Urothelium cell line (cell line): ENCODE data around the gene S100A13.
"Not testable (repeated sequence)": the region's sequence is repeated elsewhere in the genome, so short reads cannot be mapped to it uniquely, and the experiment has no call there.

ENCODE experiments used
- DNase-seq: peaks from one replicate; pipeline ENCODE4 v3.0.0; 2011; ENCODE audit warnings: low spot score, mixed read lengths
- FAIRE-seq: peaks from 2 replicates; lab custom pipeline; 2011; peaks lifted over from hg19 to GRCh38; lab: Jason Lieb, UNC

The S100A13 gene

DNA sequence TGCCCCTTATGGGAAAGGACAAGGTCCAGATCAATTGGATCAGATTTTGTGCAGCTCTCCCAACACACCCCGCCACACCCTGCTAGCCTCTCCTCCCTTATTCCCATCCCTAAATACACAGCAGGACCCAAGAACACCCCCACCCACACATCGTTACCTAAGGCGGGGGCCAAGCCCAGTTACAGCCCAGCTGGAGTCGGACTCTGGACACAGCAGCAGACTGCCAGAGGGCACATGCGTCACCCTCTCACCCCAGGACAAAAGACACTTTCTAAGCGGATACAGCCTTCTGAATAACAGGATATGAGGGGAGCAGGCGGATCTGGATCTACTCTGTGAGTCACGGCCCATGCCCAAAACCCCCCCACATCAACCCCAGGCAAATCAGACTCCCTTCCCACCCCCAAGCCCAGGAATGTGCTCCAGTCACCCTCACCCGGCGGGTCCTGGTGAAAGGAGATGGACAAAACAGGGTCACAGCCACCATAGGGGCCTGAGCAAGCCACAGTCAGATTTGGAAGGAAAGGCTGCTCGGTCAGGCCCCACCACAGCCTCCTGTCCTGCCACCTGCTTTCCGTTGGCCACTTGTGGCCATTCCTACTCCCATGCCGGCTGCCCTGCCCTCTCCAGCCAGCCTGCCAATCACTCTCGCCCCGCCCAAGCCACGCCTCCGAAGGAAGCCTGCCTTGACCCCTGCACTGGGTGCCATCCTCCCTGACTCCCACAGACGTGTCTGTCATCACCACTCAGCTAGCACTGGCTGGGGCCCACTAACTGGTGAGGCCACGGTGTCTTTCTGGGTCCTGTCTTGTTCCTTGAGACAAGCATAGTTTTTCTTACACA, 18.3 kb downstream of the S100A13 start:
- FAIRE-seq (peak; percentile 68), DNase-seq (peak; percentile 93)

DNA sequence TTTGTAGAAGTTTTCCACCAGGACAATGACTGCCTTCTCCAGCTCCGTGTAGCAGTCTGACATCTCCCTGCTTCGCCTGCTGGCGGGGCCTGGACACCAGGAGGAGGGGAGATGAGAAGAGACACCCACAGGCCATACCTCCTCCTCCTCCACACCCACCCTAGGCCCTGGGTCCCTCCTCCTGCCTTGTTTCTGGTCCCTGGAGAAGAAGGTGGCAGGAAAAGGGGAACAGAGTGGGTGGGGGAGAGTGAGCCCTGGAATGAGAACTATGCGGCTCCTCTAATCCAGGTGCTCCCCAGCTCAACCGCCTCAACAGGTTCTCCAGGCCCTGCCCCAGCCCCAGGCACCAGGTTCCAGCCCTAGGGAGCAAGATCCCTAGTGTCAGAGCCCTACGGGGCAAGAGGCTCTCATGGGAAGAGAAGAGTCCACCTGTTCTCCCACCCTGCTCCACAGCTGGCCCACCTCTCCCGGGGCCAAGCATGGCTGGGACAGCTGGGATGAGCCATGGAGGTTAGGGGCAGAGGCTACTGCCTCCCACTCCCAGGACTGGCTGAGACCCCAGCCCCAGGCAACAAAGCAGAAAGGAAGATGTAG, 19.1 kb downstream of the S100A13 start:
- DNase-seq (peak; percentile 61), FAIRE-seq (no peak)

DNA sequence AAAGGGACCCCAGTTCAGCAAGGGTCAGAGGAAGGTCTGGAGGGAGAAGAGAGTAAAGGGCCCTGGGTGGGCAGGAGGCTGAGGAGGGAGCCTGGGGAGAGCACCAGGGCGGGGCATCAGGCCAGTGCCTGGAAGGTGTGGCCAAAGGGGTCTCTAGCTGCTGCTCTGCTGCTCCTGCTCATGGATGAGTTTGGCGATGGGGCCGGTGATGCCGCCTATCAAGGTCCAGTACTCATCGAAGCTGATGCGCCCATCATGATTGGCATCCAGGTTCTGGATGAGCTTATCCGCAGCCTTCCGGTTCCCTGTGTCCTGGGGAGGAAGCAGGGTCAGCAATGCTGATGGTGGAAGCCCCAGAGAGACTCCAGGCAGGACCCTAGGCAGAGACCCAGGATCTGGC, 19.9 kb downstream of the S100A13 start:
- DNase-seq: peak; percentile 3
- FAIRE-seq: no peak

DNA sequence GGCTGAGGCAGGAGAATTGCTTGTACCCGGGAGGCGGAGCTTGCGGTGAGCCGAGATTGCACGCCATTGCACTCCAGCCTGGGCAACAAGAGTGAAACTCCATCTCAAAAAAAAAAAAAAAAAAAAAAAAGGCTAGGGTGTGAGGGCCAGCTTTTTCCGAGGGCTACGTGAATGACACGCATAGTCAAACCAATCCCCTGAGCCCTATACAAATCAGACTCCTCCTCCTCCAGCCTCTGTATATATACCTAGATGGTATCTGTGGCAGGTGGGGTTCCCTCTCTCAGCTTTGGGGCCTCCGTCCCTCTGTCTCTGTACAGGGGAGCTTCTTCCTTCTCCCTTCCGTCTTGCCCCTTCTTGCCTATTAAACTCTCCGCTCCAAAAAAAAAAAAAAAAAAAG, 21.1 kb downstream of the S100A13 start:
- DNase-seq (no peak), FAIRE-seq (no peak)

DNA sequence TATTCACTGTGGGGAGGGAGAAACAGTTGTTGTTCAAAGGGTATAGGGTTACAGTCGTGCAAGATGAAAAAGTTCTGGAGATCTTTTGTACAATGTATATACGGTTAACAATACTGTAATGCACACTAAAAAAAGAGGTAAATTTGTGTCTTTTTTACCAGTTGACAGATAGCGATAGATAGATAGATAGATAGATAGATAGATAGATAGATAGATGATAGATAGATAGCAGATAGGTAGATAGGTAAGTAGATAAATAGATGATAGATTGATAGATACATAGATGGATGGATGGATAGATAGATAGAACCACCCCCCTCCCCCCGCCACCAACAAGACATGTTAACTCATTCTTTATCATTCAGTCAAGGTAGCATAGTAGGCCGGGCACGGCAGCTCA, 24.6 kb downstream of the S100A13 start:
- no peak for FAIRE-seq

DNA sequence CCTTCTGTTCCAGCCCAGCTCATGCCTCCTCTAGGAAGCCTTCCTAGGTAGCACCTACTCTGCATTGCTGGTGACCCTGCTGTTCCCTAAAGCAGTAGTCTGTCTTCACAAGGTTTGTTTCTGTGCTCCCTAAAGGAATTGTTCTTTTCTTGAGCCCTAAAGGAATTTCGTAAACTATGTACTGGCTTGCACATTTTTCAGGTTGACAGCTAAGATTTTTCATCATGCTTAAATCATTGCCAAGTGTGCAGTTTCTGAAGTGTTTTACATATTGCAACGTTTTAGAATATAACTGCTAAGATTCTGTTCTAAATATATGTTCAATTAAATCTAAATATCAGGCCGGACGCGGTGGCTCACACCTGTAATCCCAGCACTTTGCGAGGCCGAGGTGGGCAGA, 27.5 kb downstream of the S100A13 start:
- no peak for FAIRE-seq
- DNase-seq: no peak

More for the DNA sequence above, 24.6 kb downstream of the S100A13 start:
- DNase-seq: no peak

DNA sequence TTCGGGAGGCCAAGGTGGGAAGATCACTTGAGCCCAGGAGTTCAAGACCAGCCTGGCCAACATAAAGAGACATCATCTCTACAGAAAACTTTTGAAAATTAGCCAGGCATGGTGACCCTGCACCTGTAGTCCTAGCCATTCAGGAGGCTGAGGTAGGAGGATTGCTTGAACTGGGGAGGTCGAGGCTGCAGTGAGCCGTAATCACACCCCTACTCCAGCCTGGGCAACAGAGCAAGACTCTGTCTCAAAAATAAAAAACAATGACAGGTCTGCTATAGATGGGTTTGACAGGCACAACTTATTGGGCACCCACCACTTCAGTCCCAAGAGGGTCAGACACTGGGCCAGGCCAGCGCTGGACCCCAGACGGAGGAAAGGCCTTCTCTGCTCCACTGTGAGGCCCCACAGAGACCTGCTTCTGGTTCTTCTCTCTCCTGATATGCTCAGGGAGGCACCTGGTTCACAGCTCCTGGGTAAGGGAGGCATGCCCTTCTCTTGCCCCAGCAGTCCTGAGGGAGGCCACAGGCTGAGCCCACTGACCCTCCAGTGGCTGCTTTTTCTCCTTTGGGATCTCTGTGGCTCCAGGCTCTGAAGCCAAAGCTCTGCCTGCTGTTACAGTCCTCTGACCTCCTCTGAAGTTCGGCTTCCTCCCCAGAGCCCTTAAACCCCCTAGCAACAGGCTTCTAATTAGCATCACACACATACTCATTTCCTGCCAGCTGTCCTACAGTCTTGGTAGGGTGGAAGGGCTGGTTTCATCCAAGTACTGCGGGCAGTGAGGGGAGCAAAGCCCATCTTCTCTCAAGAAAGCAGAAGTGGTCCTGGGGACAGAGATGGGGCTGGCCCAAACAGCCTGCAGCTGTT, 28.8 kb downstream of the S100A13 start:
- FAIRE-seq (no peak), DNase-seq (no peak)

DNA sequence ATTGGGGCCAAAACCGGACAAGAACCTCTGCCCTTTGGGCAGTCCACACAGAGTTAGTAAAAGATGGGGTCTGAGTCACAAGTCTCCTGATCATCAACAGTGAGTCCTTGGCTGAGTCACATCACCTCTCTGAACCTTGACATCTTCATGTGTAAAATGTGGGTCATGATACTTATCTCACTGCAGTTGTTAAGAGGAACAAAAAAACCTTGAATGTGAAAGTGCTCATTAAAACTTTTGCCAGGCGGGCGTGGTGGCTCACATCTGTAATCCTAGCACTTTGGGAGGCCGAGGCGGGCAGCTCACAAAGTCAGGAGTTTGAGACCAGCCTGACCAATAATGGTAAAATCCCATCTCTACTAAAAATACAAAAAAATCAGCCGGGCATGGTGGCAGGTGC, 30.1 kb downstream of the S100A13 start:
- FAIRE-seq: no peak
- DNase-seq: no peak

DNA sequence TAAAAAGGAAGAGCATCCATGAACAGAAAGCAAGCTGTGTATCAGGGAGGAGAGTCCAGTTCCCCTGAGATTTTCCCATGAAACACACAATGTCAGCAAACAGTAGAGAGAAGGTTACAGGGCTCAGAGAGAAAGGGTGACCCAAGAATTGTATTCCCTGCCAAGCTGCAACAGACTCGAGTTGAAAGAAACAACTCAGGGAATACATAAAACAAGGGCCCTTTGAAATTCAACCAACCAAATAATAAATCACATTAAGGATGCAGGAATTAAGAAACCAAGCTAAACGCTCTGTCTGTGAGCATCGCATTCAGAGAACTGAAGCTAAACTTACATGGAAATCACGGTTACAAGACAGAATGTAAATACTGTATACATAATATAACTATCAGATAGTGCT, 34.6 kb downstream of the S100A13 start:
- no peak for FAIRE-seq
- DNase-seq: no peak

DNA sequence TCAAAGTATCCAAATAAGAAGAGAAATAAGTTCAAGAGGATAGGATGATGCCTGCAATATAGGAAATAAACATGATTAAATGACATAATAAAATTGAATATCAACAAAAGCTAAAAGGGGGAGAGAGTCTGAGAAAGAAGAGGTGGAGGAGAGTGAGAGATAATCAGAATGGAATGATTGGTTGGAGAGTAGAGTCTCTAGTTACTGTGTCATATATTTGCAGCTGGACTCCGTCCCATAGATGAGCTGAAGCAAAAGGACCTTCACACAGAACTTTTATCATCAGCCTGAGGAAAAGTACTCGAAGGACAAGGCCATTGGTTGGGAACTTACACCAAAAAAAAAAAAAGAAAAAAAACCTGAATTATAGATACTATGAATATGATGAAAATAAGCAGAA, 38.8 kb downstream of the S100A13 start:
- FAIRE-seq: no peak
- no peak for DNase-seq

DNA sequence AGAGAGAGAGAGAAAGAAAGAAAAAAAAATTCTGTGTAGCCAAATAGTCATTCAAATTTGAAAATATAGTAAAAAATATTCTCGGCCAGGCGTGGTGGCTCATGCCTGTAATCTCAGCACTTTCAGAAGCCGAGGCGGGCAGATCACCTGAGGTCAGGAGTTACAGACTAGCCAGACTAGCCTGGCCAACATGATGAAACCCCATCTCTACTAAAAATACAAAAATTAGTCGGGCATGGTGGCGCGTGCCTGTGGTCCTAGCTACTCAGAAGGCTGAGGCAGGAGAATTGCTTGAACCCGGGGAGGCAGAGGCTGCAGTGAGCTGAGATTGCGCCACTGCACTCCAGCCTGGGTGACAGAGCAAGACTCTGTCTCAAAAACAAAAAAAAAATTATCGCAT, 39.3 kb downstream of the S100A13 start:
- not testable (repeated sequence) for FAIRE-seq, DNase-seq

DNA sequence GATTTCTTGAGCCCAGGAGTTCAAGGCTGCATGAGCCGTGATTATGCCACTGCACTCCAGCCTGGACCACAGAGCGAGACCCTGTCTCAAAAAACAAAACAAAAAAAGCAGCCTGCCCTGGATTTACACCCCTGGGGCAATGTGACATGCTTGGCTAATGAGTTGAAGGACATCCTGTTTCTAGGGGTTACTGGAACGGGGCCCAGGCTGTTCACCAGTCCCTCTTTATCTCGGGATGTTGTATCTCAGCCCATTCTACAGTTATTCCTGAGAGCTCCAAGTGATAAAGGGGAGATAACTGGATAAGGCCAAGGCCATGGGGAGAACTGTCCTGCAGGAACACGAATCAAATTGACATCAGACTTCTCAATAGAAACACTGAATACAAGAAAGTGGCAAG, 40.0 kb downstream of the S100A13 start:
- FAIRE-seq: no peak
- DNase-seq: no peak

DNA sequence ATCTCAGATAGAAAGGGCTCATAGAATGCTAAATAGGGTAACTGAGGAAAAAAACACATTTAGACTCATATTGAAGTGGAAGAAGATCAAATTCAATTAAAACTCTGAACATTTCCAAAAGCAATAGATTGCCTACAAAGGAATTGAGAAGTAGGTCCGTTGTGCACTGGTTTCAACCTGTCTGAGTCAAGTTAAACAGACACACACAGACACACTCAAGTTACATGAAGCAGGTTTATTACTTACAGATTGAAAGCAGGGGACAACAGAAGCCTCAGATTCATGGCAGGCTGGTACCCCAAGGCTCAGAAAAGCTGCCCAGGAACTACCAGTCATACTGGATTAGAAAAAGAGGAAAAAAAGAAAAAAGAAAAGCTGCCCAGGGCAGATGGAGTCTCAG, 41.0 kb downstream of the S100A13 start:
- DNase-seq: no peak
- no peak for FAIRE-seq

DNA sequence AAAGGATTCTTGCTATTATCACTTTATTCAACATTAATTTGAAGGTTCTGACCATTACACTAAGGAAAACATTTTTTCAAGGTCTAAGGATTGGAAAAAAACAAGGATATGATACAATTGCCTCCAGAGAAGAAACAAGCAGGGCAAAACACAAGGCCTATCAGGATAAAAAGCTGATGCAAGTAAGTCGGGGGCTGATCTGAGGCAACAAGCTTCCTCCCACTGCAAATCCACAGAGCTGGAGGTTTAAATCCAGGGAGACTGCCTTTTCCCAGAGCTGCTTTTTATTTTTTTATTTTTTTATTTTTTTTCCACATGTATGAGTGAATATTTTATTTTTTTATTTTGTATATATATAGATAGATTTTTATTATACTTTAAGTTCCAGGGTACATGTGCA, 42.3 kb downstream of the S100A13 start:
- no peak for DNase-seq
- no peak for FAIRE-seq

DNA sequence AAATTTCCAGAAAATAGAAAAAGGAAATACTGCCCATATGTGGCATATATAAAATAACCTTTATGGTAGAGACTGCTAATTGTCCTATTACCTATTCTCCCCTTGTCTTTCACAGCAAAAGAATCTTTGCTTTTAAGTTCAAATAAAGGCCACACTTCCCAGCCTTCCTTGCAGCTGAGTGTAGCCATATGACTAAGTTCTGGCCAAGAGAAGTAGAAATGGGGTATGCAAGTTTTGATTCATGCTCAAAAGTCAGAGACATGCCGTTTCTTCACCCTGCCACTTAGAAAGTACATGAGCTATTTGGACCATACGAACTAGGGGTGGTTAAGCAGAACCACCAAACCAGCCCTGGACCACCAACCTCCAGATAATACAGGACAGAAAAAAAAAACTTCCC, 43.3 kb downstream of the S100A13 start:
- FAIRE-seq: no peak

DNA sequence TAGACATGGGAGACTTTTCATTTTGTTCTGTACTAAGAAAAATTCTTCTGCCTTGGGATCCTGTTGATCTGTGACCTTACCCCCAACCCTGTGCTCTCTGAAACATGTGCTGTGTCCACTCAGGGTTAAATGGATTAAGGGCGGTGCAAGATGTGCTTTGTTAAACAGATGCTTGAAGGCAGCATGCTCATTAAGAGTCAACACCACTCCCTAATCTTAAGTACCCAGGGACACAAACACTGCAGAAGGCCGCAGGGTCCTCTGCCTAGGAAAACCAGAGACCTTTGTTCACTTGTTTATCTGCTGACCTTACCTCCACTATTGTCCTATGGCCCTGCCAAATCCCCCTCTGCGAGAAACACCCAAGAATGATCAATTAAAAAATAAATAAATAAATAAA, 43.8 kb downstream of the S100A13 start:
- not testable (repeated sequence) for DNase-seq, FAIRE-seq

More for the DNA sequence above, 43.3 kb downstream of the S100A13 start:
- no peak for DNase-seq

DNA sequence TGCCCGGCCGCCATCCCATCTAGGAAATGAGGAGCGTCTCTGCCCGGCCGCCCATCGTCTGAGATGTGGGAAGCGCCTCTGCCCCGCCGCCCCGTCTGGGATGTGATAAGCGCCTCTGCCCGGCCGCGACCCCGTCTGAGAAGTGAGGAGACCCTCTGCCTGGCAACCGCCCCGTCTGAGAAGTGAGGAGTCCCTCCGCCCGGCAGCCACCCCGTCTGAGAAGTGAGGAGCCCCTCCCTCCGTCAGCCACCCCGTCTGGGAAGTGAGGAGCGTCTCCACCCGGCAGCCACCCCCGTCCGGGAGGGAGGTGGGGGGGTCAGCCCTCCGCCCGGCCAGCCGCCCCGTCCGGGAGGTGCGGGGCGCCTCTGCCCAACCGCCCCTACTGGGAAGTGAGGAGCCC, 44.5 kb downstream of the S100A13 start:
- not testable (repeated sequence) for DNase-seq, FAIRE-seq

DNA sequence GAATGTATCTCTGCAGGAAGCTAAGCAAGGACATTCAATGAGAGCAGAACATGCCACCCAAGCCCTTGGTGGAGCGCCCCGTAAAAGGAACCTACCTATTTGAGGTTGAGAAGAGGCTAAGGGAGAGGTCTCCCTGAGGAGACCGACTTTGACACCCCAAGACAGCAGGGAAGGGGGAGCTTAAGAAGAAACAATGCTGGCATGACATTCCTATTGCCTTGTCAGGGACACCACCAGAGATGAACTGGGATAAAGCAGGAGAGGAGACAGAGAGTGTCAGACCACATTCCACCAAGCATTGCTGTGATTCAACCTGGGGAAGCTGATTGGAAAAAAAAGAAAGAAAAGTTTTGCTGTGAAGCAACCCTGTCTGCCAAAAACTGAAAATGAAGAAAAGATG, 48.4 kb downstream of the S100A13 start:
- DNase-seq: no peak
- no peak for FAIRE-seq

DNA sequence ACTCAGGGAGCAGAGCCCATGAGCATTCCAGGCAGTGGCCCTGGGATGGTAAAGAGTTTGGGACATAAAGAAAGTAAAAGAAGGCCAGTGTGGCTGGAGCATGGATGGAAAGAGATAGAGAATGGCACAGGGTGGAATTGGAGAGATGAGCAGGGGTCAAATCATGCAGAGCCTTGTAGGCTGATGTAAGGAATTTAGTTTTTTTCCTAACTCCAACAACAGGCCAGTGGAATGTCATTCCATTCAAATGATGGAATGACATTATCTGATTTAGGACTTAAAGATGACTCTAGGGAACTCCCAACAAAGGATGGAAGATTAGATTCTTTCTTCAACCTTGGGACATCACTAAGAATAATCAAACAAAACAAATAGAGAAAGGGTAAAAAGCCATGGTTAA, 48.8 kb downstream of the S100A13 start:
- FAIRE-seq: no peak

DNA sequence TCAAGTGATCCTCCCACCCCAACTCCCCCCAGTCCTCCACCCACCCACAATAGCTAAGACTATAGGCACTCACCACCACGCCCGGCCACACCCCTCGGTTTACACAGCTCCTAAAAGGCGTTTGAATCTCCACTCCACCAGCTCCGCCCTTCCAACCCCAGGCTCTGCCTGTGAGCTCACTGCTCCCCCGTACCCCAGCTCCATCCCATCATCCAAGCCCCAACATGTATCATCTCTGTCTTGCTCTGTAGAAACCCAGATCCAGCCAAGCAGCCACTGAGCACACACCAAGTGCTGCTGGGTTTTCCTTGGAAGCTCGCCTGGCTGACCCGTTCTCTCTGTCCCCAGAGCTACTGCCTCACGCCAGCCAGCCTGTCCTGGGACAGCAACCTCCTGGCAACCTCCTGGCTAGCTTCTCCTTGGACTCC, 49.7 kb downstream of the S100A13 start:
- DNase-seq: no peak
- no peak for FAIRE-seq

More for the DNA sequence above, 48.8 kb downstream of the S100A13 start:
- DNase-seq: peak; percentile 18

DNA sequence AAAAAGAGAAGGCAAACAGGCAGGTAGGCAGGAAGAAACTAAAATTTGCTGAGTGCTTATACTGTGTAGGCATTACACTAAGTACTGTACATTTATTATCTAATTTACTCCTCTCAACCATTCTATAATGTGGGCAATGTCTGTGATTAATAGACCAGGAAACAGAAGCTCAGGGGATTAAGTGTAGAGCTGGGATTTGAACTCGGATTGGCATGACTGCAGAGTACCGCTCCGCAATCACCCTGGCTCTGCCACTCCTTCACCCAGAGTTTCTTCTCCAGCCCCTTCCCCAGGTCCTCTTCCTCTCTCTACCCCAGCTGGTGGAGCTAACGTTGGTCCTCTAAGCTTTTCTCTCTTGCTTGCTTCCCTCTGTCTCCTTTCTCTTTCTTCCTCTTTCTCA, 50.2 kb downstream of the S100A13 start:
- FAIRE-seq (no peak), DNase-seq (no peak)
